Measurements from ENCODE around the gene MRPS31. TPM values are rescaled to one million over a fixed set of nuclear protein-coding genes. Genes with fewer than 3 reads are reported as not detected.

MRPS31 gene
- total RNA-seq, 1 experiment from 2014 or later = 22.2 TPM

DNA sequence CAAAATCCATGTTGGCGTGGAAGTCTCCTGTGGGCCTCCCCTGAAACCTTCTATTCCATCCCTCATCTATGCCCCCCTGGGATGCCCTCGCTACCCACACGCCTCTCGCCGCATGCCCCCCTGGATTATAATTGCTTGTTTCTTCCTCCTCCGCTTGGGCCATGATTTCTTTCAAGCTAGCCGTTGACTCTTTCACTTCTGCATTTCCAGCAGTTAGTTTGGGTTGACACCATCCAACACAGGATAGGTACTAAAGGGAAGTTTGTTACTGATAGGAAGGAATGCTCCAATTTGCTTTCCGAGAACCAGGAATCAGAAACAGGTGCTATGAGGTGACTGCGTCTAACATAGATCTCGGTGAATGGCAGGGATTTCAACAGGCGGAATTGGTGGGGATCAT, 10.7 kb upstream of the MRPS31 start:
- Histone ChIP-seq H3K27me3 (ENCODE audit: insufficient read depth, low read depth) (no peaks in the 10 kb centered on the region), H3K27ac (no peak overlapping the region), H3F3A (ENCODE audit: insufficient read depth, low read depth) (peaks cover 5% of the 10 kb centered on the region; the same call in 1 of the 2 replicates), H2AFZ (no peak overlapping the region), H3K9me3 (ENCODE audit: insufficient read depth, low read depth) (no peaks in the 10 kb centered on the region), H4K20me1 (ENCODE audit: insufficient read depth) (no peaks in the 10 kb centered on the region), H3K4me2 (no peak overlapping the region), H3K79me2 (ENCODE audit: low read depth) (no peaks in the 10 kb centered on the region), H3K9me2 (ENCODE audit: insufficient read depth) (no peaks in the 10 kb centered on the region), H3K36me3 (ENCODE audit: low read depth) (no peaks in the 10 kb centered on the region), H3K4me3 (no peak overlapping the region), H3K4me1 (replicated peaks; ENCODE audit: insufficient read depth) (peaks cover 5% of the 10 kb centered on the region; the same call in 1 of the 2 replicates)
- BruUV-seq (replicated peaks) = no TSS peak
- intact Hi-C loops (cut with micrococcal nuclease; ENCODE audit: unreplicated experiment) = no loop called here
- DNase-seq = no peak
- CTCF ChIA-PET = no interaction called here
- TF ChIP-seq, protein P1, sequence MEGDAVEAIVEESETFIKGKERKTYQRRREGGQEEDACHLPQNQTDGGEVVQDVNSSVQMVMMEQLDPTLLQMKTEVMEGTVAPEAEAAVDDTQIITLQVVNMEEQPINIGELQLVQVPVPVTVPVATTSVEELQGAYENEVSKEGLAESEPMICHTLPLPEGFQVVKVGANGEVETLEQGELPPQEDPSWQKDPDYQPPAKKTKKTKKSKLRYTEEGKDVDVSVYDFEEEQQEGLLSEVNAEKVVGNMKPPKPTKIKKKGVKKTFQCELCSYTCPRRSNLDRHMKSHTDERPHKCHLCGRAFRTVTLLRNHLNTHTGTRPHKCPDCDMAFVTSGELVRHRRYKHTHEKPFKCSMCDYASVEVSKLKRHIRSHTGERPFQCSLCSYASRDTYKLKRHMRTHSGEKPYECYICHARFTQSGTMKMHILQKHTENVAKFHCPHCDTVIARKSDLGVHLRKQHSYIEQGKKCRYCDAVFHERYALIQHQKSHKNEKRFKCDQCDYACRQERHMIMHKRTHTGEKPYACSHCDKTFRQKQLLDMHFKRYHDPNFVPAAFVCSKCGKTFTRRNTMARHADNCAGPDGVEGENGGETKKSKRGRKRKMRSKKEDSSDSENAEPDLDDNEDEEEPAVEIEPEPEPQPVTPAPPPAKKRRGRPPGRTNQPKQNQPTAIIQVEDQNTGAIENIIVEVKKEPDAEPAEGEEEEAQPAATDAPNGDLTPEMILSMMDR (conservative IDR thresholded peaks at IDR 0.05) = no peak
- no peak for TF ChIP-seq EZH2 (IDR thresholded peaks at IDR 0.05; ENCODE audit: low read depth)
- POLR2A ChIA-PET (ENCODE audit: unreplicated experiment) = no interaction called here

DNA sequence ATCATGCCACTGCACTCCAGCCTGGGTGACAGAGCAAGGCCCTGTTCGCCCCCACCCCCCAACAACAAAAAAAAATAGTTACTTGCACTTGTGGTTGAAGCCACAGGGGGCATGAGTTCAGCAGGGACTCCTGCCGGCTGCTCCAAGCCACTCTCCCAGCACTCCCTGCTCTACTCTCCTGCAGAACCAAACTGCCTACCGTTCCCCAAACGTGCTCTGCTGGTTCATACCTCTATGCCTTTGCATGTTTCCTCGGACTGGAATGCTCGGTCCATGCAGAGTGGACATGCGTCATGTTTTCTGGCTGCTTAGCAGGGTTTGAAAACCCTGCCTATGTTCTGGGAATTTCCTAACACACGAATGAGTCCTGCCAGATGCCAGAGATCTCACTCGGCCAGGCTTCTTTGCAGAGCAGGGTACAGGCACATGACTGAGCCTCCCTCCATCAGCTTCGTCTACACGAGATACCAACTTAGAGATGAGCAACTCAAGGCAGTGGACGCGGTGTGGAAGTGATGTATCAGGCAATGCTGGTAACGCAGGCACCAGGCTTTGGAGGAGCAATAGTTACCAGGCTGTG, 9.9 kb upstream of the MRPS31 start:
- Histone ChIP-seq H3K4me2 (no peak overlapping the region), H2AFZ (no peak overlapping the region), H3K27me3 (ENCODE audit: insufficient read depth, low read depth) (no peaks in the 10 kb centered on the region), H3K27ac (no peak overlapping the region), H3F3A (ENCODE audit: insufficient read depth, low read depth) (peaks cover 5% of the 10 kb centered on the region; the same call in 1 of the 2 replicates), H3K9me3 (ENCODE audit: insufficient read depth, low read depth) (no peaks in the 10 kb centered on the region), H3K36me3 (ENCODE audit: low read depth) (no peaks in the 10 kb centered on the region), H3K79me2 (ENCODE audit: low read depth) (no peaks in the 10 kb centered on the region), H3K4me1 (replicated peaks; ENCODE audit: insufficient read depth) (peaks cover 6% of the 10 kb centered on the region; the same call in 1 of the 2 replicates), H4K20me1 (ENCODE audit: insufficient read depth) (no peaks in the 10 kb centered on the region), H3K4me3 (no peak overlapping the region), H3K9me2 (ENCODE audit: insufficient read depth) (no peaks in the 10 kb centered on the region)
- TF ChIP-seq, protein P1 (conservative IDR thresholded peaks at IDR 0.05) = no peak
- no peak for TF ChIP-seq EZH2 (IDR thresholded peaks at IDR 0.05; ENCODE audit: low read depth)
- DNase-seq = no peak
- no TSS peak for BruUV-seq (replicated peaks)
- intact Hi-C loops (cut with micrococcal nuclease; ENCODE audit: unreplicated experiment) = no loop called here
- ChIA-PET CTCF (interaction anchor here (0.5 to 0.6 kb wide), 2 partner anchors 274 to 322 kb away, joined by 3 to 4 read pairs; no protein-coding TSS in a partner anchor), POLR2A (ENCODE audit: unreplicated experiment) (no interaction called here)

DNA sequence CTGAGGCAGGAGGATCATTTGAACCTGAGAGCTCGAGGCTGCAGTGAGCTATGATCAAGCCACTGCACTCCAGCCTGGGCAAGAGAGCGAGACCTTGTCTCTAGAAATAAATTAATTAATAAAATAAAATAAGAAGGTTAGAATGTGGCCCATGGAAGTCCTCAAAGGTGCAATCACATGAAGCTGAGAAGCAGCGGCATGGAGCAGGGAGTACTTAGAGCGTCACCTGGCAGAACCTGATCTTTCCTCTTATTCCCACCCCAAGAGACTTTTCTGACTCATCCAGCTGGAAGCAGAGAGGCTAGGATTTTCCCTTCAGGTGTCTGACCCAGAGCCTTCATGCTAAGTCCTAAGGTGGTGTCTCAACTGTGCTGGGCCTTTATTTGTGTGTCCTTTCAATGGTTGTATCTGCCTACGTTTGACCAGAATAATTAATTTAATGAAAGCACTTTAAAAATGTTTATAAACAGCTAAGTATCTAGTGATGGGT, 8.9 kb upstream of the MRPS31 start:
- intact Hi-C loops (cut with micrococcal nuclease; ENCODE audit: unreplicated experiment) = loop anchor here (5.0 kb wide), 3 partner anchors 212 to 1098 kb away; no protein-coding TSS in a partner anchor
- H3K4me2 ChIP-seq = no peak overlapping the region
- peaks cover 6% of the 10 kb centered on the region; the same call in 1 of the 2 replicates for H3K4me1 ChIP-seq (replicated peaks; ENCODE audit: insufficient read depth)

More for the DNA sequence above, 8.9 kb upstream of the MRPS31 start:
- Histone ChIP-seq H3K4me3 (no peak overlapping the region), H3K27ac (no peak overlapping the region), H3K9me2 (ENCODE audit: insufficient read depth) (no peaks in the 10 kb centered on the region), H2AFZ (no peak overlapping the region), H3K27me3 (ENCODE audit: insufficient read depth, low read depth) (no peaks in the 10 kb centered on the region), H4K20me1 (ENCODE audit: insufficient read depth) (no peaks in the 10 kb centered on the region), H3F3A (ENCODE audit: insufficient read depth, low read depth) (peaks cover 5% of the 10 kb centered on the region; the same call in 1 of the 2 replicates), H3K36me3 (ENCODE audit: low read depth) (no peaks in the 10 kb centered on the region), H3K9me3 (ENCODE audit: insufficient read depth, low read depth) (no peaks in the 10 kb centered on the region), H3K79me2 (ENCODE audit: low read depth) (no peaks in the 10 kb centered on the region)
- BruUV-seq (replicated peaks) = no TSS peak
- ChIA-PET CTCF (interaction anchor here (0.7 kb wide), 1 partner anchor 1651 kb away, joined by 7 read pairs; no protein-coding TSS in a partner anchor), POLR2A (ENCODE audit: unreplicated experiment) (no interaction called here)
- TF ChIP-seq, protein P1 (conservative IDR thresholded peaks at IDR 0.05) = no peak
- no peak for TF ChIP-seq EZH2 (IDR thresholded peaks at IDR 0.05; ENCODE audit: low read depth)
- no peak for DNase-seq
